OCI-LY7 (cell line): ENCODE results near the gene EXOC6B.

Source experiments
- CTCF ChIP-seq: fragments of 200-600 bp; sonication (generic); conservative IDR thresholded peaks from 2 replicates; pipeline ENCODE4 v1.5.1; 2014; ENCODE audit warnings: mild to moderate bottlenecking, antibody characterized with exemption, low read length, moderate library complexity, mixed read lengths
- EZH2phosphoT487 ChIP-seq: fragments of 200-600 bp; sonication (generic); IDR thresholded peaks from 2 replicates; pipeline ENCODE4 v1.6.1; 2018; ENCODE audit warnings: low read depth, borderline replicate concordance, mild to moderate bottlenecking, mixed run types, antibody characterized with exemption, low read length, moderate library complexity, mixed read lengths

- TF ChIP-seq CTCF, result no peak
- no peak for TF ChIP-seq EZH2phosphoT487
Measured at GRCh38 chr2:72515696-72516095, 310.1 kb downstream of the EXOC6B start.
